ENCODE data around the gene PTGDR2.

DNA sequence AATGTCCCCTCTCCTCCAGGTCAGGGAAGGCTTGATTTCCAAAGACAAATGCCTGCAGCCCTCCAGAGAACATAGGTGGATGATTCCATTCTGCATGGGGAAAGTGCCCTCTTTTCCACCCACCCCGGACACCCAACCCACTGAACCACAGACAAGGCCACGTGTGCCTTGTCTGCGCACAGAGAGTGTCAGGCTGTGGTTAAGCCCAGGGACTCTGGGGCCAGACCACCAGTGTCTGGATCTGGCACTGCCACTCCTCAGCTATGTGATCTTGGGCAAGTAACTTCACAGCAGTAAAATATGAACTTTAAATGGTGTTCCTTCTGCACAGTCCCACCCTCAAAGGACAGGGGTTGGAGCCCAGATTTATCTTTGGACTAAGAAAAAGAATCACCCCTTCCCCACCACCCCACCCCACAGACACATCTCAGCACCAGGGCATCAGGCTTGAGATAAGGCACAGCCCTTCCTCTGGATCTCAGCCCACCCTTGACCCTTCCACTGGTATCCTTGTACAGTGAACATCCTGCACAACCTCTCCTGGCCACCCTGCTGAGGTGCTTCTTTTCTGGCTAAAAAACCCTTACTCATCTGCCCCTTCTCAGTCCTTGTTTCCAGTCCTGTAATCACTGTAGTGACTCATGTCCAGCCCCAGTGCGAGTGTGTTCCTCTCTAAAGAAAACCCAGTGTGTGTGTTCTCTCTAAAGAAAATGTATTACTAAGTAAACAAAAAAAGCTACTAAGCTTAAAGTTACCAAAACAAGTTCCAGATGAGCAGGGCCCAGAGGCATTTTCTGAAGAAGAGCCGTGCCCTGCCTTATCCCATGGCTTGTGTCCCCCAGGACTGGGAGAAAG, 1.9 kb upstream of the PTGDR2 start:
- TF ChIP-seq, protein P1, sequence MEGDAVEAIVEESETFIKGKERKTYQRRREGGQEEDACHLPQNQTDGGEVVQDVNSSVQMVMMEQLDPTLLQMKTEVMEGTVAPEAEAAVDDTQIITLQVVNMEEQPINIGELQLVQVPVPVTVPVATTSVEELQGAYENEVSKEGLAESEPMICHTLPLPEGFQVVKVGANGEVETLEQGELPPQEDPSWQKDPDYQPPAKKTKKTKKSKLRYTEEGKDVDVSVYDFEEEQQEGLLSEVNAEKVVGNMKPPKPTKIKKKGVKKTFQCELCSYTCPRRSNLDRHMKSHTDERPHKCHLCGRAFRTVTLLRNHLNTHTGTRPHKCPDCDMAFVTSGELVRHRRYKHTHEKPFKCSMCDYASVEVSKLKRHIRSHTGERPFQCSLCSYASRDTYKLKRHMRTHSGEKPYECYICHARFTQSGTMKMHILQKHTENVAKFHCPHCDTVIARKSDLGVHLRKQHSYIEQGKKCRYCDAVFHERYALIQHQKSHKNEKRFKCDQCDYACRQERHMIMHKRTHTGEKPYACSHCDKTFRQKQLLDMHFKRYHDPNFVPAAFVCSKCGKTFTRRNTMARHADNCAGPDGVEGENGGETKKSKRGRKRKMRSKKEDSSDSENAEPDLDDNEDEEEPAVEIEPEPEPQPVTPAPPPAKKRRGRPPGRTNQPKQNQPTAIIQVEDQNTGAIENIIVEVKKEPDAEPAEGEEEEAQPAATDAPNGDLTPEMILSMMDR (IDR thresholded peaks at IDR 0.05): no peak
- TF ChIP-seq POLR2A (IDR thresholded peaks at IDR 0.05): no peak

Measured in breast epithelium (tissue), 3 donors.